Upper lobe of left lung (tissue), 4 donors: ENCODE measurements around the gene BLCAP.

Experiments
- CTCF ChIP-seq, 6 experiments: fragments of 450-650 bp in 4 of 6; fragments of 200-600 bp in 2 of 6; sonication (generic) in 2 of 6; IDR thresholded peaks; one replicate each; pipeline ENCODE4 v1.5.1; 2016 to 2019; ENCODE audit warnings: antibody characterized with exemption in 6 of 6
- EP300 ChIP-seq, 4 donors: sonication (generic); formaldehyde crosslinking; IDR thresholded peaks; one replicate each; pipeline ENCODE4 v1.5.1; 2017; ENCODE audit warnings: antibody characterized with exemption in 4 of 4, control low read depth in 2 of 4
- POLR2A ChIP-seq, 4 donors: fragments of 450-650 bp; IDR thresholded peaks; one replicate each; pipeline ENCODE4 v1.5.1; 2016 to 2017; ENCODE audit warnings: antibody characterized with exemption in 4 of 4, mild to moderate bottlenecking in 2 of 4
- POLR2AphosphoS5 ChIP-seq, 2 donors: sonication (generic); formaldehyde crosslinking; IDR thresholded peaks; one replicate each; pipeline ENCODE4 v1.5.1; 2017; ENCODE audit warnings: antibody characterized with exemption in 2 of 2

GRCh38 chr20:37510226-37510625, 17.4 kb downstream of the BLCAP start:
- TF ChIP-seq EP300 (IDR thresholded peaks at IDR 0.05) (no peak), POLR2A (IDR thresholded peaks at IDR 0.05) (no peak), CTCF (IDR thresholded peaks at IDR 0.05) (no peak), POLR2AphosphoS5 (IDR thresholded peaks at IDR 0.05) (no peak)
